Hematopoietic multipotent progenitor cell treated with erythropoietin and hydrocortisone succinate and interleukin-3 and kit ligand, for 15 days (in vitro differentiated cells): ENCODE results near the gene VSIG1.

Experiments used
- DNase-seq: peaks from one replicate; pipeline ENCODE4 v3.0.0-alpha.2; 2015; ENCODE audit warnings: low spot score

Gene VSIG1

GRCh38 chrX:108064613-108065012, 19.7 kb downstream of the VSIG1 start:
- DNase-seq: no peak

- DNase-seq: no peak
These were observed 23.3 kb downstream of the VSIG1 start for GRCh38 chrX:108068121-108068520.

DNA sequence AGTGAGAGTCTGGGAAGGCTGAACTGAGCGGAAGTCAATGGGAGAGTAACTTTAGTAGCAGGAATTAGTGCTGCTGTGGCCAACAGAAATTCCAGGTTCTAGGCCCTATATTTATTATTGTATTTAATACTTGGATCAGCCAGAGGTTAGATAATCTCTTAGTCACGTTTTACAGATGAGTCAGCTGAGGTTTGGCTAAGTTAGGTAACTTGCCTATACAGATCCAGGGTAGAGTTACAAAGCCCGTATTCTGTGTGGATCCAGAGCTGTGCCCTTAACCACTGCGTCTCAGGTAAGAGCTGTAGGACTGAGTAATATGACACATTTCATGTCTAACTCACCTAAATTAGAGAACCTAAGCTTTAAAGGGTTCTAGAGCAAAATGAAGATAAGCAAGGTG, 26.0 kb downstream of the VSIG1 start:
- no peak for DNase-seq

- DNase-seq: no peak
These were observed 26.7 kb downstream of the VSIG1 start for GRCh38 chrX:108071578-108071977.

DNA sequence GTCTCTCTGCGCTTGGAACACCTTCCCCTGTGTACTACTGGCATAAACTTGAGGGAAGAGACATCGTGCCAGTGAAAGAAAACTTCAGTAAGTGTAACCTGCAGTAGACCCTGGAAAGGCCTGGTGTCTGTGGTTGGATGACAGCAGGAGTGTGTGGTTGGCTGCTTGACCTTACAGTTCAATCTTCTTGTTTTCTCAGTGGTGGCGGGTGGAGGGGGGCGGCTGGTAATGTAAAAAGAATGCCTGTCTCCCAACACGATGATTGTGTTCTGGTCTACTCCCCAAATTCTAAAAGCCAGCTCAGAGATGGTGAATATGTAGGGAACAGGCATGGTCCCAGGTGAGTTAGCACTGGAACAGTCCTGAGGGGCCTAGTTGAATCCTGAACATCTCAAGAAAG, 27.9 kb downstream of the VSIG1 start:
- DNase-seq: no peak

- no peak for DNase-seq
These were observed 36.2 kb downstream of the VSIG1 start for GRCh38 chrX:108081110-108081509.

DNA sequence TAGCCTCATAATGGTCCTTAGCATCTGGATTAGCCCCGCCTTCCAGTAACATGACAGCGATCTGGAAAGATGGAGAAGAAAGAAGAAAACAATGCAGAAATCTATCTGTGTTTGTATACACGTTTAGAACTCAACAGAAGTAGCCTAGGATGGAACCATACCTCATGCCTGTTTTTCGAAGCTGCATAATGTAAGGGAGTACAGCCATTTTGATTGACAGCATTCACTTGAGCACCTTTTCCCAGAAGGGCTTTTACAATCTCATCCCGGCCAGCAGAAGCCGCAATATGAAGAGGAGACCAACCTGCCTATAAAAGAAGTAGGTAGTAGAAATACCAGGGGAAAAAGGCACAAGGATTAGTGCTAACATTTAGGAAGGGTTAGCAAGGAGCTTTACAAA, 42.9 kb downstream of the VSIG1 start:
- DNase-seq: no peak

DNA sequence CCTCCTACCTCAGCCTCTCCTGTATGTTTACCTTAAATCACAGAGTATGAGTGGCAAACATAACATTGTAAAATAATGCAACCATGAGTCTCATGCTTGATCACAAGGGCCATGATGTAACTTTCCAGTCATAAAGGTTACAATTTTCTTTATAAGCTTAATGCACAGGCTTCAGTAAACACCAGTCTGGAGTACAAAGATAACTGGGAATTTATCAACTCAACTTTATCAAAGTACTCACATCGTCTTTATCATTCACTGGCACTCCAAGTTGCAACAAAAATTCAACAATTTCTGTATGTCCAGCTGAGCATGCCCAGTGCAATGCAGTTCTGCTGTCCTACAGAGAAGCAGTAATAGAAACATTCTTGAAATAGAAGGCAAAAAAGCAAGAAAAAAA, 43.6 kb downstream of the VSIG1 start:
- peak; percentile 57 for DNase-seq

- peak; percentile 19 for DNase-seq
These were observed 45.8 kb downstream of the VSIG1 start for GRCh38 chrX:108090491-108091263.

GRCh38 chrX:108091264-108091877, 46.5 kb downstream of the VSIG1 start, which contains the start of the genes ATG4A and PSMD10:
Gene ATG4A, plus strand, starts transcription at chrX:108091778. Its CDS starts 49 bp downstream, at chrX:108091827.
Gene PSMD10, minus strand, starts transcription at chrX:108091542. Its CDS starts 22 bp downstream, at chrX:108091520.
- peak; percentile 91 for DNase-seq

- peak; percentile 49 for DNase-seq
These were observed 47.0 kb downstream of the VSIG1 start for GRCh38 chrX:108091878-108092291.

- no peak for DNase-seq
These were observed 52.5 kb downstream of the VSIG1 start for GRCh38 chrX:108097380-108097779.

GRCh38 chrX:108105473-108105872, 60.6 kb downstream of the VSIG1 start:
- no peak for DNase-seq

- no peak for DNase-seq
These were observed 69.7 kb downstream of the VSIG1 start for GRCh38 chrX:108114541-108114940.

DNA sequence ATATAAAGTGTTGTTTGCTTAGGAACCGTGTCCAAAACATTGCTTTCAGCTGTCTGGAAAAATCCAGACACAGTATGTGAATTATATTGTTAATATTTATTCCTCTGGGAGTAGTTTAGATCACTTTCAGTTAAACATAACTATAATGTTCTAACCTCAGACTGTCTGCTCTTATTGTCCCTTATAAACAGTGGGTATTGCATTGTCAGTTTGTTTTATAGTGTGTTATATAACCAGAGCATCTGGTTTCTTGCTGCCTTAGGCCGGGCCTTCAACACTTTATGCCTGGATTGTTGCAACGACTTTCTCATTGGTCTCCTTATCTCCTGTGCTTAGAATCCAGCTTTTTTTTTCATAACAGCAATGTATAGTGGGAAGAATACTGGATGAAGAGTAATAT, 73.1 kb downstream of the VSIG1 start:
- no peak for DNase-seq

GRCh38 chrX:108121291-108121690, 76.4 kb downstream of the VSIG1 start:
- DNase-seq: no peak

DNA sequence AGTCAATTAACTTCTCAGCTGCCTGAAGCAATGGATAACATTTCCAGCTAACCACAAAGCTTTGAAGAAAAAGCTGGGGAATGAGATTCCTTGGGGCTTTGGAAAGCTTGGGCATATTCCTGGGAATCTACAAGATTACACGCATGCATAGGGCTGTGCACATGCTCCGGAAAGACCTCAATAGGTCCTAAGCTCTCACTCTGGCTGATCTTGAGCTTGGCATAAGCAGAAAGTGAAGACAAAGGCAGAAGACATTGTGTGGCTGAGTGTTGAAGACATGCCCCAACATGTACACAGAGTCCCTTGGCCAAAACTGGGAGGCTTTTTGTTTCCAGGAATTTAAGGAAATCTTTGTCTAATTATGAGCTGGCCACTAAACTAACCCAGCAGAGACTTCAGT, 77.9 kb downstream of the VSIG1 start:
- no peak for DNase-seq

DNA sequence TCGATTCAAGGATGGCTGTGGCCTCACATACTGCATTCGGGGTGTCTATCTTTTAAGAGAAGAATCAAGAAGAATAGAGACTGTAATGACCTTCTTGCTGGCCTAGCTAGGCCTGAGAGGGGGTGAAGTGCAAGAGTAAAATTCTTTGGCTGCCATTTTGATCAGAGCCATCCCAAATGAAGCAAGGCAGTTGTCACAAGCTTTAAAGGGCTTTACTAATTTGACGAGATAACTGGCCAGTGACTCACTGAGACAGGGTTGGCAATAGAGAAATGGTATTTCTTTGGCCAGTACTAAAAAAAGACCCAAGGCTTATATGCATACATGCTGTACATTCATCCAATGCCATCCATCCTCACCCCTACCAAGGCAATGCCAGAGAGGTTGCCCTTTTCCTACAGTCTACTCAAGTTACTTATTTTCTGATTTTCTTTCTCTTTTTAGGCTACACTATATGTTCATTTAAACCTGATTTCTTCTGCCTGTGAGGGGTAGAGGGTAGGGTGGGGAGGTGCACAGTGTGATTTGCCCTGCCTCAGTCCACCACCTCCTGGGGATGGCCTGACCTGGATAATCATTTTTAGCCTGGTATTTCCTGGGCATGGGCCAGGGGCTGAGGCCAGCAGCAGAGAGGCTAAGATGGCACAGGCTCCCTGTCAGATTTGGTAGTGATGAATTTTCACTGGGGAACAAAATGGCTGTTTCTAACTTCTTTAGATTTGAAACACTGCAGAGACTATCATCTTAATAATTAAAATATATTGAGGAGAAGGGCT, 78.9 kb downstream of the VSIG1 start:
- no peak for DNase-seq

- DNase-seq: no peak
These were observed 81.8 kb downstream of the VSIG1 start for GRCh38 chrX:108126661-108127060.

GRCh38 chrX:108127152-108127551, 82.3 kb downstream of the VSIG1 start:
- DNase-seq: no peak
